Measurements from ENCODE around the gene ACSM3.
A peak's percentile ranks its signal among the peaks of the same experiment; 100 is the strongest.
"Not testable (repeated sequence)": the region's sequence is repeated elsewhere in the genome, so short reads cannot be mapped to it uniquely, and the experiment has no call there.

Gene ACSM3

GRCh38 chr16:20760346-20760745 lies 3.5 kb upstream of the ACSM3 start:
- no peak for DNase-seq

- no peak for DNase-seq
These were observed 2.6 kb upstream of the ACSM3 start for GRCh38 chr16:20761175-20761574.

- DNase-seq, result no peak
These were observed 1.2 kb upstream of the ACSM3 start for GRCh38 chr16:20762404-20763123.

- not testable (repeated sequence) for DNase-seq
These were observed 634 bp downstream of the ACSM3 start for GRCh38 chr16:20764448-20764847.

GRCh38 chr16:20765732-20766131 lies 1.9 kb downstream of the ACSM3 start:
- no peak for DNase-seq

GRCh38 chr16:20766294-20766693 lies 2.5 kb downstream of the ACSM3 start:
- DNase-seq, result no peak

- DNase-seq, result no peak
These were observed 3.8 kb downstream of the ACSM3 start for GRCh38 chr16:20767577-20767976.

GRCh38 chr16:20768121-20768520 lies 4.3 kb downstream of the ACSM3 start:
- no peak for DNase-seq

GRCh38 chr16:20768818-20769217 lies 5.0 kb downstream of the ACSM3 start:
- no peak for DNase-seq

GRCh38 chr16:20773679-20774078 lies 9.9 kb downstream of the ACSM3 start:
- no peak for DNase-seq

GRCh38 chr16:20774703-20775362 lies 11.0 kb downstream of the ACSM3 start:
- no peak for DNase-seq

- DNase-seq, result no peak
These were observed 17.9 kb downstream of the ACSM3 start for GRCh38 chr16:20781697-20782096.

- DNase-seq, result no peak
These were observed 18.7 kb downstream of the ACSM3 start for GRCh38 chr16:20782470-20782869.

- DNase-seq, result no peak
These were observed 20.4 kb downstream of the ACSM3 start for GRCh38 chr16:20784204-20784603.

GRCh38 chr16:20789130-20789529 lies 25.3 kb downstream of the ACSM3 start:
- DNase-seq, result no peak

- no peak for DNase-seq
These were observed 28.3 kb downstream of the ACSM3 start for GRCh38 chr16:20791923-20792612.

GRCh38 chr16:20798364-20798763 lies 34.5 kb downstream of the ACSM3 start:
- DNase-seq, result no peak

GRCh38 chr16:20799599-20799998 lies 35.8 kb downstream of the ACSM3 start:
- peak in 1 of 14 donors; percentile 8 for DNase-seq

GRCh38 chr16:20801278-20801677 lies 37.5 kb downstream of the ACSM3 start:
- no peak for DNase-seq

- DNase-seq, result no peak
These were observed 39.4 kb downstream of the ACSM3 start for GRCh38 chr16:20803192-20803560.

GRCh38 chr16:20803561-20804214 lies 39.9 kb downstream of the ACSM3 start:
- no peak for DNase-seq

- not testable (repeated sequence) for DNase-seq
These were observed 41.9 kb downstream of the ACSM3 start for GRCh38 chr16:20805684-20806167.

All from C1 segment of cervical spinal cord (tissue), 14 donors.